ENCODE results near the gene SAFB2.

Gene SAFB2

GRCh38 chr19:5646703-5647102 is 24.1 kb upstream of the SAFB2 start:
- DNase-seq (no peak), ATAC-seq (peak; percentile 57)
- H3K36me3 Mint-ChIP-seq (ENCODE audit: low read depth): peaks cover 76% of the 10 kb centered on the region
- peaks cover 15% of the 10 kb centered on the region for H3K4me1 Mint-ChIP-seq
- peak overlapping the region; percentile 76 for H3K27ac Mint-ChIP-seq
- no peaks in the 10 kb centered on the region for H3K9me3 Mint-ChIP-seq
- no peak overlapping the region for H3K4me3 Mint-ChIP-seq
- H3K27me3 Mint-ChIP-seq: no peaks in the 10 kb centered on the region

- DNase-seq: no peak
- Mint-ChIP-seq H3K36me3 (ENCODE audit: low read depth) (peaks cover 73% of the 10 kb centered on the region), H3K4me3 (no peak overlapping the region), H3K27me3 (no peaks in the 10 kb centered on the region), H3K27ac (peak overlapping the region; percentile 62), H3K9me3 (no peaks in the 10 kb centered on the region), H3K4me1 (peaks cover 17% of the 10 kb centered on the region)
- ATAC-seq: no peak
Observed at GRCh38 chr19:5645409-5645808, 22.8 kb upstream of the SAFB2 start.

GRCh38 chr19:5644037-5644436 is 21.5 kb upstream of the SAFB2 start:
- H3K4me1 Mint-ChIP-seq: peaks cover 20% of the 10 kb centered on the region
- H3K36me3 Mint-ChIP-seq (ENCODE audit: low read depth): peaks cover 68% of the 10 kb centered on the region
- no peaks in the 10 kb centered on the region for H3K27me3 Mint-ChIP-seq
- no peaks in the 10 kb centered on the region for H3K9me3 Mint-ChIP-seq
- no peak overlapping the region for H3K4me3 Mint-ChIP-seq
- peak overlapping the region; percentile 8 for H3K27ac Mint-ChIP-seq
- DNase-seq (no peak), ATAC-seq (no peak)

GRCh38 chr19:5643060-5643459 is 20.5 kb upstream of the SAFB2 start:
- Mint-ChIP-seq H3K27me3 (no peaks in the 10 kb centered on the region), H3K4me3 (no peak overlapping the region), H3K9me3 (no peaks in the 10 kb centered on the region), H3K4me1 (peaks cover 20% of the 10 kb centered on the region), H3K27ac (no peak overlapping the region), H3K36me3 (ENCODE audit: low read depth) (peaks cover 65% of the 10 kb centered on the region)
- DNase-seq (no peak), ATAC-seq (no peak)

DNA sequence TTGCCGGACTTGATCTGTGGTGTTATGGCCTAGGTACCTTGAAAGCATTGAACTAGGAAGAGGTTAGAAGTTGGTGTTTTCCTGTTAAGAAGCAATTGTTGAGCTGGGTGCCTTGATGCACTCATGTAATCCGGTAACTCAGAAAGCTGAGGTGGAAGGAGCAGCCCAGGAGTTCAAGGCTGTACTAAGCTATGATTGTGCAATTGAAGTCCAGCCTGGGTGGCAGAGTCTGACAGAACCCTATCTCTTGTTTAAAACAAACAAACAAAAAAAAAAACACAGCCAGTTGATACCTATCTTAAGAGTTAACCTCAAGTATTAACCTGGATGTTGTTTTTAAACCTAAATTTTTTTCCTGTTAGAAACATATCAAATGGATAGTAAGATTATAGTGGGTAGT is 19.6 kb upstream of the SAFB2 start:
- Mint-ChIP-seq H3K9me3 (no peaks in the 10 kb centered on the region), H3K27me3 (no peaks in the 10 kb centered on the region), H3K27ac (no peak overlapping the region), H3K4me1 (peaks cover 22% of the 10 kb centered on the region), H3K36me3 (ENCODE audit: low read depth) (peaks cover 64% of the 10 kb centered on the region), H3K4me3 (no peak overlapping the region)
- no peak for DNase-seq
- no peak for ATAC-seq

DNA sequence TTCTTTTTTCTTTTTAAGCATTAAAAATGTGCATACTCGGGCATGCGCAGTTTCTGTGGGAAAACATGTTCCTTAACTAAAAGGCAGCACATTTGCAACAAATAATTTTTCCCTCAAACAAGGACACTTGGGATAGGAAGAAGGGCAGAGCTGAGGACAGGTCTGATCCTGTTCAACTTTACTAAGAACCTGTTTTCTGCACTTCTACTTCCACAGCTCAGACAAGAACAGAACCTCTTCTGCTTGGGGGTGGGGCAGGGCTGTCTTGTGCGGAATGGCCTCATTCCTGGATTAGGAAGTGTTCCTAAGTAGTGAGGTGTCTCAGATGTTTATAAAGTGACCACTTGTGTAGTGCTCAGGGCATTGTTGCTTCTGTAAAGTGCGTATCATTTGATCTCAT is 18.6 kb upstream of the SAFB2 start:
- Mint-ChIP-seq H3K27me3 (no peaks in the 10 kb centered on the region), H3K9me3 (no peaks in the 10 kb centered on the region), H3K4me3 (no peak overlapping the region), H3K4me1 (peaks cover 16% of the 10 kb centered on the region), H3K36me3 (ENCODE audit: low read depth) (peaks cover 54% of the 10 kb centered on the region), H3K27ac (peak overlapping the region; percentile 16)
- DNase-seq (no peak), ATAC-seq (no peak)

GRCh38 chr19:5637971-5638370 is 15.4 kb upstream of the SAFB2 start:
- H3K36me3 Mint-ChIP-seq (ENCODE audit: low read depth): peaks cover 32% of the 10 kb centered on the region
- no peaks in the 10 kb centered on the region for H3K9me3 Mint-ChIP-seq

DNA sequence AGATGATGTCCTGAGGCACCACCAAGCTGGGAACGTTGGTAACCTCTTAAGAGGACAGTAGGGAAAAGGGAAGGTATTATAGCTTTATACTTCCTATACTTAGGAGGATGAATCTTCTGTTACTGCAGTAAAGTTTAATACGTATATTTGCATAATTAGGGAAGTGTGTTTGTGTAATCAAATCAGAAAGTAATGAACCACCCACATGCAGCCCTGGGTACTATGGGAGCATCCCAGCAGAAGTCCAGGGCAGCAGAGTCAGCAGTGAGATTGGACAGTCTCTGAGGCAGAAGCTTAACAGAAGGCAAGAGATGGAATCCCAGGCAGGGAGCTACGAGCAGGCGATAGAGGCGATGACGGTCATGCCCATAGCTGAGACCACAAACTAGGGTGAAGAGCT is 12.9 kb upstream of the SAFB2 start:
- ATAC-seq: no peak
- H3K27me3 Mint-ChIP-seq: no peaks in the 10 kb centered on the region
- H3K4me3 Mint-ChIP-seq: no peak overlapping the region
- H3K4me1 Mint-ChIP-seq: peaks cover 46% of the 10 kb centered on the region
- H3K36me3 Mint-ChIP-seq (ENCODE audit: low read depth): peaks cover 36% of the 10 kb centered on the region
- H3K27ac Mint-ChIP-seq: no peak overlapping the region
- DNase-seq: no peak
- H3K9me3 Mint-ChIP-seq: no peaks in the 10 kb centered on the region

More at GRCh38 chr19:5637971-5638370, 15.4 kb upstream of the SAFB2 start:
- ATAC-seq (no peak), DNase-seq (no peak)
- Mint-ChIP-seq H3K27ac (no peak overlapping the region), H3K27me3 (no peaks in the 10 kb centered on the region), H3K4me3 (no peak overlapping the region), H3K4me1 (peaks cover 34% of the 10 kb centered on the region)

GRCh38 chr19:5632657-5633056 is 10.1 kb upstream of the SAFB2 start:
- H3K27ac Mint-ChIP-seq: no peak overlapping the region
- no peaks in the 10 kb centered on the region for H3K27me3 Mint-ChIP-seq
- H3K9me3 Mint-ChIP-seq: no peaks in the 10 kb centered on the region
- H3K4me3 Mint-ChIP-seq: no peak overlapping the region
- peaks cover 69% of the 10 kb centered on the region for H3K4me1 Mint-ChIP-seq
- H3K36me3 Mint-ChIP-seq (ENCODE audit: low read depth): peaks cover 50% of the 10 kb centered on the region
- DNase-seq (no peak), ATAC-seq (no peak)

DNA sequence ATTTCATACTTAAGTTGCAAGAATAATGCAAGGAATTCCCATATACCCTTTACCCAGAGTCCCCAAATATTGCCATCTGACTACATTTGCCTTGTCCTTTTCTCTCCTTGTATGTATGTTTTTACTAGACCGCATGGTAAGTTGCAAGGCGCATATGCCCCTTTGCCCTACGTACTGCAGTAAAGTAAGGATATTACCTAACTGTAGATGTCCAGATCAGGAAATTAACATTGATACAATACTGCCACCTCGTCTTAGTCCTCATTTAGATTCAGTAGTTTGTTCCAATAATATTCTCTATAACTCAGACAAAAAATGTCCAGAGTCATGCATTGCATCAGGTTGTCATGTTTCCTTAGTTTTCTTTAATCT is 9.7 kb upstream of the SAFB2 start:
- peaks cover 71% of the 10 kb centered on the region for H3K4me1 Mint-ChIP-seq
- ATAC-seq: no peak

DNA sequence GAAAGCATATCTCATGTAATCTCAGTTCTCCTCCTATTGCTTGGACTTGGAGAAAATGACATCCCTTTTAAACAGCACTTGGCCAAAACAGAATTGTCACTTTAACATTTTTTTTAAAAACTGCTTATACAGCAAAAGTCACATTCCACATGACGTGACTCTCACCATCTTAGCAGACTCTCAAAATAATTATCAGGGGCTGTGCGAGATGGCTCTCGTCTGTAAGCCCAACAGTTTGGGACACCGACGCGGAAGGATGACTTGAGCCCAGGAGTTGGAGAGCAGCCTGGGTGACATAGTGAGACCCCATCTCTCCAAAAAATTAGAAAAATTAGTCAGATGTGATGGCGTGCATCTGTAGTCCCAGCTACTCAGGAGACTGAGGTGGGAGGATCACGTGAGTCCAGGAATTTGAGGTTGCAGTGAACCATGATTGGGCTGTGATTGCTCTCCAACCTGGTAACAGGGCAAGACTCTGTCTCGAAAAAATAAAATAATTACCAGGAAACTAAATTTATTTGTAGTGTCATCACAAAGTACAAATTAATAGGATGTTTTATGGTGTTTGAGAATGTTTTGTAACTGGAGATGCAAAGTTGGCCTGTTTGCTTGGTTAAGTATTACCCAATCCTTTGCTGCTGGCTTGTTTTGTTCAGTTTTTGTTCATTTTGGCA is 9.1 kb upstream of the SAFB2 start:
- no peak for ATAC-seq
- DNase-seq: no peak
- H3K4me1 Mint-ChIP-seq: peaks cover 76% of the 10 kb centered on the region
- no peaks in the 10 kb centered on the region for H3K27me3 Mint-ChIP-seq
- H3K4me3 Mint-ChIP-seq: peak overlapping the region; percentile 1
- H3K27ac Mint-ChIP-seq: no peak overlapping the region
- peaks cover 52% of the 10 kb centered on the region for H3K36me3 Mint-ChIP-seq (ENCODE audit: low read depth)
- no peaks in the 10 kb centered on the region for H3K9me3 Mint-ChIP-seq

More for the DNA sequence above, 9.7 kb upstream of the SAFB2 start:
- peaks cover 50% of the 10 kb centered on the region for H3K36me3 Mint-ChIP-seq (ENCODE audit: low read depth)
- no peak overlapping the region for H3K27ac Mint-ChIP-seq
- H3K4me3 Mint-ChIP-seq: no peak overlapping the region
- no peaks in the 10 kb centered on the region for H3K9me3 Mint-ChIP-seq
- no peaks in the 10 kb centered on the region for H3K27me3 Mint-ChIP-seq
- DNase-seq: no peak

GRCh38 chr19:5628919-5629481 is 6.4 kb upstream of the SAFB2 start:
- DNase-seq (no peak), ATAC-seq (no peak)
- Mint-ChIP-seq H3K27ac (peak overlapping the region; percentile 78), H3K27me3 (no peaks in the 10 kb centered on the region), H3K4me3 (peak overlapping the region; percentile 49), H3K36me3 (ENCODE audit: low read depth) (peaks cover 75% of the 10 kb centered on the region), H3K4me1 (peaks cover 85% of the 10 kb centered on the region), H3K9me3 (no peaks in the 10 kb centered on the region)

DNA sequence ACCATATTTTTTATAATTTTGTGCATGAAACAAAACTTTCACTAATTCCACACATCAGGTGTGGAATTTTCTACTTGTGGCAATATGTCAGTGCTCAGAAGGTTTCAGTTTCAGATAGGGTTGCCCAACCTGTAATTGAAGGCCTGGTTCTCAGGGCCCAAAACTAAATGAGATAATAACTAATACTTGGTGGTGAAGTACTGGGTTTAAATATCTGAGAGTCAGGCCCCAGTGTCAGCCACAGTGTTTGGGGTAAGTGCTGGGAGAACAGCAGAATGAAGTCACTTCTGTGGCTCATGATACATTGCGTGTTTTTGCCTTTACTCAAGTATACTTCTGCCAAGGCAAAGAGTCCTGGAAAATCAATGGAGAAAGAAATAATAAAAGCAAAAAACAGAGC is 5.9 kb upstream of the SAFB2 start:
- H3K36me3 Mint-ChIP-seq (ENCODE audit: low read depth): peaks cover 78% of the 10 kb centered on the region
- H3K27me3 Mint-ChIP-seq: no peaks in the 10 kb centered on the region
- peaks cover 82% of the 10 kb centered on the region for H3K4me1 Mint-ChIP-seq
- ATAC-seq: no peak
- no peaks in the 10 kb centered on the region for H3K9me3 Mint-ChIP-seq
- H3K4me3 Mint-ChIP-seq: peak overlapping the region; percentile 49
- peak overlapping the region; percentile 78 for H3K27ac Mint-ChIP-seq
- no peak for DNase-seq

DNA sequence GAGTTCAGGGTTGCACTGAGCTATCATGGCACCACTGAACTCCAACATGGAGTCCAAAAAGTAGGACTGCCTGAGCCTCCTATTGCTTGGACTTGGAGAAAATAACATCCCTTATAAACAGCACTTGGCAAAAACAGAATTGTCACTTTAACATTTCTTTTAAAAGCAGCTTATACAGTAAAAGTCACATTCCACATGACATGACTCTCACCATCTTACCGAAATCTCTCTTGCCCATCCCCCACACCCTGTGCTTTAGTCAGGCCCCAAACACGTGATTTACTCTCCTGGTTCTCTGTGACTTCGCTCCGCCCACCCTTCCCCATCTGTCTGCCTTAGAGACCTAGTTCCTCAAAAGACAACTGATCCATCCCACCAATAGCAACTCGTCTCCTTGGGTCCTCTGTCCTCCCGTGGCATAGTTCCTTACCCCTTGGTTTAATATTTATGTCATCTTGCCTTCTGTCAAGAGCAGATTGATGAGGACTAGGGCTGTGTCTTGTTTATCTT is 4.9 kb upstream of the SAFB2 start:
- peak overlapping the region; percentile 58 for H3K27ac Mint-ChIP-seq

DNA sequence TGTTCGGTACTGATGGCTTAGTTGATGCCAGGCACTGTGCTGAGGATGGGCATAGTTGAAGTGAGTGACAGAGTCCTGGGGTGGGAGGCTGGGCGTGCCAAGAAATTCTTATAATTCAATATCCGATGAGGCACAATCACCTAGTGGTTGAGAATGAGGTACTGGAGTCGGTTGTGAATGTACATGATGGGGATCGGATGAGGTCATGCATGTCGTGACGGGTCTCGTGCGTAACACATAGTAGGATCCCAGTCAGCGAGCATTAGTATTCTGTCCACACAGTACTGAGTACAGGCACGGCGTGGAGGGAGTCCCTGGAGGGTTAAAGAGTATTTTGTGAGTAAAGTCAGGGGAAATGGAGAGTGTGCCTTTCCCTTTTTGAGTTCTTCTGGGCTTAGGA is 3.1 kb upstream of the SAFB2 start:
- DNase-seq (no peak), ATAC-seq (no peak)
- peaks cover 3% of the 10 kb centered on the region for H3K27me3 Mint-ChIP-seq
- H3K4me3 Mint-ChIP-seq: peak overlapping the region; percentile 100
- peaks cover 74% of the 10 kb centered on the region for H3K4me1 Mint-ChIP-seq
- H3K36me3 Mint-ChIP-seq (ENCODE audit: low read depth): peaks cover 71% of the 10 kb centered on the region
- H3K27ac Mint-ChIP-seq: peak overlapping the region; percentile 100
- no peaks in the 10 kb centered on the region for H3K9me3 Mint-ChIP-seq

More for the DNA sequence above, 4.9 kb upstream of the SAFB2 start:
- Mint-ChIP-seq H3K4me3 (peak overlapping the region; percentile 30), H3K36me3 (ENCODE audit: low read depth) (peaks cover 77% of the 10 kb centered on the region), H3K27me3 (peaks cover 3% of the 10 kb centered on the region), H3K9me3 (no peaks in the 10 kb centered on the region), H3K4me1 (peaks cover 80% of the 10 kb centered on the region)
- ATAC-seq (no peak), DNase-seq (peak; percentile 57)
